K562 (cell line): ENCODE measurements around the gene METTL24.

Experiments used
- CHD2 ChIP-seq: IDR thresholded peaks from 2 replicates; pipeline ENCODE4 v1.6.1; 2011; ENCODE audit warnings: low read depth, low read length
- ESRRB ChIP-seq: fragments of 250-450 bp; sonication (Bioruptor Pico); IDR thresholded peaks from 2 replicates; pipeline ENCODE4 v1.5.0; 2020; ENCODE audit warnings: mild to moderate bottlenecking, moderate library complexity, borderline replicate concordance
- EZH2 ChIP-seq: IDR thresholded peaks from 2 replicates; pipeline ENCODE4 v1.6.1; 2012; ENCODE audit warnings: low read depth, mild to moderate bottlenecking, inconsistent platforms, low read length, borderline replicate concordance
- MAFK ChIP-seq: IDR thresholded peaks from 2 replicates; pipeline ENCODE4 v1.6.1; 2011; ENCODE audit warnings: low read length, improper control_type of control experiment
- MXD1 ChIP-seq: fragments of 250-450 bp; sonication (Bioruptor Pico); IDR thresholded peaks from 2 replicates; pipeline ENCODE4 v1.8.0; 2021; ENCODE audit warnings: borderline replicate concordance, mild to moderate bottlenecking, moderate library complexity; ENCODE audit not compliant: poor library complexity, severe bottlenecking
- POU5F1 ChIP-seq: fragments of 150-350 bp; IDR thresholded peaks from 2 replicates; pipeline ENCODE4 v1.6.1; 2014; ENCODE audit warnings: borderline replicate concordance, low read length, low read depth, mild to moderate bottlenecking; ENCODE audit not compliant: partially characterized antibody
- SP1 ChIP-seq: sonication (generic); formaldehyde crosslinking; IDR thresholded peaks from 2 replicates; pipeline ENCODE4 v1.8.1; 2022; ENCODE audit warnings: mild to moderate bottlenecking, missing genetic modification reagents
- TAF1 ChIP-seq: IDR thresholded peaks from 2 replicates; pipeline ENCODE4 v1.6.1; 2011; ENCODE audit warnings: mild to moderate bottlenecking, low read length, moderate library complexity; ENCODE audit not compliant: insufficient read depth, control insufficient read depth, severe bottlenecking; ENCODE audit errors: extremely low read depth
- TCF7 ChIP-seq: sonication (generic); IDR thresholded peaks from 2 replicates; pipeline ENCODE4 v1.6.1; 2016; ENCODE audit warnings: antibody characterized with exemption, borderline replicate concordance
- YY1 ChIP-seq, 3 experiments: IDR thresholded peaks; 2 replicates each; pipeline ENCODE4 v1.6.1; 2011; ENCODE audit warnings: low read length in 2 of 3, mild to moderate bottlenecking in 2 of 3, moderate library complexity in 2 of 3, borderline replicate concordance in 1 of 3, control low read depth in 1 of 3, low read depth in 1 of 3; ENCODE audit not compliant: insufficient read depth in 3 of 3, insufficient replicate concordance in 2 of 3, control insufficient read depth in 1 of 3, insufficient read length in 1 of 3; ENCODE audit errors: extremely low read depth in 1 of 3
- ZNF583 ChIP-seq: fragments of 250-450 bp; sonication (Bioruptor Pico); IDR thresholded peaks from 2 replicates; pipeline ENCODE4 v1.4.0; 2020

- TF ChIP-seq ZNF583 (CRISPR knock-in tag) (no peak), ESRRB (CRISPR knock-in tag) (no peak), TAF1 (no peak), MXD1 (CRISPR knock-in tag) (no peak), YY1 (IDR thresholded peaks at IDR 0.05; ENCODE audit: borderline replicate concordance in 1 of 3, control insufficient read depth in 1 of 3, extremely low read depth in 1 of 3, insufficient read depth in 3 of 3, insufficient read length in 1 of 3, insufficient replicate concordance in 2 of 3, low read depth in 1 of 3, low read length in 2 of 3) (no peak), EZH2 (no peak), MAFK (no peak), CHD2 (no peak), SP1 (no peak), POU5F1 (no peak), TCF7 (no peak)
These were observed 5.4 kb downstream of the METTL24 start for GRCh38 chr6:110352563-110353262.
